Tibial nerve (tissue), 4 donors: ENCODE data around the gene PTGDR2. TPM values are rescaled to one million over a fixed set of nuclear protein-coding genes. Genes with fewer than 3 reads are reported as not detected.

Experiments
- DNase-seq, 2 donors: peaks; one replicate each; pipeline ENCODE4 v3.0.0-alpha.2; 2019; ENCODE audit warnings: low spot score in 2 of 2
- H3K27ac ChIP-seq, 4 donors: fragments of 200-600 bp; sonication (generic) in 3 of 4; one replicate each; pipeline ENCODE4 v1.5.1; 2017 to 2019; ENCODE audit warnings: mild to moderate bottlenecking in 1 of 4
- H3K27me3 ChIP-seq, 2 donors: fragments of 200-600 bp; sonication (generic) in 1 of 2; one replicate each; pipeline versions ENCODE4 v1.5.1 to v1.6.0; 2017 to 2019
- H3K36me3 ChIP-seq, 3 donors: fragments of 200-600 bp; sonication (generic); one replicate each; pipeline ENCODE4 v1.5.1; 2018 to 2019
- H3K4me1 ChIP-seq, 4 donors: fragments of 200-600 bp; sonication (generic) in 3 of 4; one replicate each; pipeline ENCODE4 v1.5.1; 2017 to 2019
- H3K4me3 ChIP-seq, 4 donors: fragments of 200-600 bp; sonication (generic) in 3 of 4; one replicate each; pipeline ENCODE4 v1.5.1; 2017 to 2019; ENCODE audit warnings: mild to moderate bottlenecking in 1 of 4, moderate library complexity in 1 of 4
- H3K9me3 ChIP-seq, 4 donors: fragments of 200-600 bp; sonication (generic) in 3 of 4; one replicate each; pipeline ENCODE4 v1.5.1; 2017 to 2019
- EP300 ChIP-seq, 2 donors: sonication (generic); formaldehyde crosslinking; IDR thresholded peaks; one replicate each; pipeline ENCODE4 v1.6.1; 2017; ENCODE audit warnings: antibody characterized with exemption in 2 of 2, mild to moderate bottlenecking in 1 of 2
- POLR2A ChIP-seq, 2 donors: fragments of 450-650 bp; IDR thresholded peaks; one replicate each; pipeline ENCODE4 v1.6.1; 2017; ENCODE audit warnings: antibody characterized with exemption in 2 of 2, mild to moderate bottlenecking in 2 of 2, moderate library complexity in 2 of 2
- WGBS, 2 donors: methylation state at CpG; one replicate each; pipeline ENCODE4 v1.1.5; 2018; 5-methylcytosine and 5-hydroxymethylcytosine counted together
- total RNA-seq, 4 donors: library from RNA; depleted of rRNA; stranded (reverse); fragments of >200 nt; gene quantifications; one replicate each; pipeline ENCODE4 v1.1.0, GENCODE V29; 2016
- TF ChIP-seq, protein P1 (sequence below), 5 experiments: fragments of 200-600 bp in 3 of 5; fragments of 450-650 bp in 2 of 5; sonication (generic) in 3 of 5; IDR thresholded peaks; one replicate each; pipeline ENCODE4 v1.5.1; 2016 to 2019; ENCODE audit warnings: antibody characterized with exemption in 5 of 5, mild to moderate bottlenecking in 3 of 5, moderate library complexity in 2 of 5

PTGDR2 gene
- total RNA-seq, 4 donors from 2014 or later: 0.20 to 2.4 (median 0.46) TPM

DNA sequence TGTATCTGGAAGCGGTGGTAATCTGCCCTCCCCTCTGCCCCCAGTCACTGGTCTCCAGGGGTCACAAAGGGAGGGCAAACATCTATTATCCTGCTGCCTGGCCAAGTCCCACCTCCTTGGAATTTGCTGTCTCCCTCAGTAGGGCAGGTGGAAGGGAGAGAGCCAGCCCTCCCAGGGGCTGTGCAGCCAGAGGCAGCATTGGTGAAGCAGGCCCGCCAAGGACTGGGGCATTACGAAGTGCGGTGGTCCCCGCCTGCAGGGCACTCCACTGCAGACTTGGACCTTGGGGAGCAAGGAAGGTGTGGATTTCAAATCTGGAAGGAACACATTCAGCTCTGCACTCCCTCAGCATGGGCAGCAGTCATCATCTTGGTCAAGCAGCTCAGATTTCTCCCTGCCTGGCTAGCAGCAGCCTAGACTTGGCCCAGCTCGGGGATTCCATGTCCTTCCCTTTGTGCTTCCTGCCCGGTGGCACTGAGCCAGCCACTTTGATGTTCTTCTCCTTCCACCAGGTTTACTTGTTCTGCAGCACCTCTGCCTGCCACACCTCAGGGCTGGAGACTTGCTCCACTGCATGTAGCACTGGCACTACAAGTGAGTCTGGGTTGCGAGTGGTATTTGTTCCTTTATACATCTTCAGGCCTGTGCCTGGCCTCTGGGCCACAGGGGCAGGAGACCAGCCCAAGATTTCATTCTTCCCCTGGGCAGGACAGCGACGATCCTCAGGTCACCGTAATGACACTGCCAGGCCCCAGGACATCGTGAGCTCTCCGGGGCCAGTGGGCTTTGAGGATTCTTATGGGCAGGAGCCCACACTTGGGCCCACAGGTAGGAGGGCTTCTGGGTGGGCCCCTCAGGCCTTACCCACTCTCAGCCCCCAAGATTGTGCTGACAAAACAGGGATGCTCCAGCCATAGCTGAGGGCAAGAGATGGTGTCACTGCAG is 18.9 kb upstream of the PTGDR2 start:
- WGBS, 2 donors: 78 to 81% methylated on average over 12 to 13 of the region's 13 CpGs
- TF ChIP-seq EP300 (IDR thresholded peaks at IDR 0.05): no peak
- TF ChIP-seq, protein P1, sequence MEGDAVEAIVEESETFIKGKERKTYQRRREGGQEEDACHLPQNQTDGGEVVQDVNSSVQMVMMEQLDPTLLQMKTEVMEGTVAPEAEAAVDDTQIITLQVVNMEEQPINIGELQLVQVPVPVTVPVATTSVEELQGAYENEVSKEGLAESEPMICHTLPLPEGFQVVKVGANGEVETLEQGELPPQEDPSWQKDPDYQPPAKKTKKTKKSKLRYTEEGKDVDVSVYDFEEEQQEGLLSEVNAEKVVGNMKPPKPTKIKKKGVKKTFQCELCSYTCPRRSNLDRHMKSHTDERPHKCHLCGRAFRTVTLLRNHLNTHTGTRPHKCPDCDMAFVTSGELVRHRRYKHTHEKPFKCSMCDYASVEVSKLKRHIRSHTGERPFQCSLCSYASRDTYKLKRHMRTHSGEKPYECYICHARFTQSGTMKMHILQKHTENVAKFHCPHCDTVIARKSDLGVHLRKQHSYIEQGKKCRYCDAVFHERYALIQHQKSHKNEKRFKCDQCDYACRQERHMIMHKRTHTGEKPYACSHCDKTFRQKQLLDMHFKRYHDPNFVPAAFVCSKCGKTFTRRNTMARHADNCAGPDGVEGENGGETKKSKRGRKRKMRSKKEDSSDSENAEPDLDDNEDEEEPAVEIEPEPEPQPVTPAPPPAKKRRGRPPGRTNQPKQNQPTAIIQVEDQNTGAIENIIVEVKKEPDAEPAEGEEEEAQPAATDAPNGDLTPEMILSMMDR (IDR thresholded peaks at IDR 0.05): no peak
- TF ChIP-seq POLR2A (IDR thresholded peaks at IDR 0.05): no peak
- no peak overlapping the region for H3K27ac ChIP-seq
- peaks cover 0 to 39% (median 0%) of the 10 kb centered on the region in 3 donors for H3K36me3 ChIP-seq
- DNase-seq: no peak
- peaks cover 0 to 49% (median 0%) of the 10 kb centered on the region in 4 donors for H3K4me1 ChIP-seq
- no peaks in the 10 kb centered on the region for H3K9me3 ChIP-seq
- H3K4me3 ChIP-seq: no peak overlapping the region
- H3K27me3 ChIP-seq: no peaks in the 10 kb centered on the region

DNA sequence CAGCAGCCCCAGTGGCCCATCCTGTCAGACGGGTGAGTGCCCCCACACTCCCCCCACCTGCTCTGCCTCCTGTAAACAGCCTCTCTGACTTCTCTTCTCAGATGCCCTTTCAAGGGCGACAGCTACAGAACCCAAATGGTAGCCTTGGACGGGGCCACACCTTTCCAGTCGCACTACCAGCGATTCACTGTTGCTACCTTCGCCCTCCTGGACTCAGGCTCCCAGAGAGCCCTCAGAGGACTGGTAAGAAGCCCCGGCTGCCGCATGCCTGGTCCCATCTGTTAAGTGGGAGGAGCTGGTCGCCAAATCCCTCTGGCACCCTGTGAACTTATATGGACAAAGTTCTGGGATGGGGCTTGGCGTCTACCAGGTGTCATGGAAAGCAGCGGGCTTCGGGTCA is 17.8 kb upstream of the PTGDR2 start:
- Histone ChIP-seq H3K36me3 (peaks cover 0 to 34% (median 0%) of the 10 kb centered on the region in 3 donors), H3K27ac (no peak overlapping the region), H3K4me1 (peaks cover 0 to 42% (median 0%) of the 10 kb centered on the region in 4 donors), H3K9me3 (no peaks in the 10 kb centered on the region), H3K4me3 (no peak overlapping the region), H3K27me3 (no peaks in the 10 kb centered on the region)
- WGBS, 2 donors: 88% methylated on average over 12 of the region's 12 CpGs
- TF ChIP-seq, protein P1 (IDR thresholded peaks at IDR 0.05): no peak
- TF ChIP-seq POLR2A (IDR thresholded peaks at IDR 0.05) (no peak), EP300 (IDR thresholded peaks at IDR 0.05) (no peak)
- DNase-seq: no peak

DNA sequence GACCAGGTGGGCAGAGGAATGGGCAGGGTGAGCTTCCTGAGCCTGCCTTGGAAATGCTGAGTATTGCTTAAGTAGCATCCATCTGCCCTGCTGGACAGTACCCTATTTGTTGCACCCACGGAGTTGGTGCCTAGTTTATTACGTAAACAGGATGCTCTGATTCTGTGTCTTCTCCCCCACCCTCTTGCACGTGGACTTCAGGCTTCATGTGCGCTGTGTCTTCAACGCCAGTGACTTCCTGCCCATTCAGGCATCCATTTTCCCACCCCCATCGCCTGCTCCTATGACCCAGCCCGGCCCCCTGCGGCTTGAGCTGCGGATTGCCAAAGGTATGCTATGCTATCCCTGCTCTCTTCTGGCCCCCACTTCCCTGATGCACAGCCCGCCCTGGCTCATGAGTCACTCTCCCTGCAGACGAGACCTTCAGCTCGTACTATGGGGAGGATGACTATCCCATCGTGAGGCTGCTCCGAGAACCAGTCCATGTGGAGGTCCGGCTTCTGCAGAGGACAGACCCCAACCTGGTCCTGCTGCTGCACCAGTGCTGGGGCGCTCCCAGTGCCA is 17.3 kb upstream of the PTGDR2 start:
- TF ChIP-seq, protein P1 (IDR thresholded peaks at IDR 0.05): no peak
- no peak for TF ChIP-seq EP300 (IDR thresholded peaks at IDR 0.05)
- TF ChIP-seq POLR2A (IDR thresholded peaks at IDR 0.05): no peak
- no peak for DNase-seq
- H3K4me3 ChIP-seq: no peak overlapping the region
- no peaks in the 10 kb centered on the region for H3K9me3 ChIP-seq
- peaks cover 0 to 38% (median 0%) of the 10 kb centered on the region in 4 donors for H3K4me1 ChIP-seq
- 52 to 55% methylated on average over 11 to 16 of the region's 16 CpGs for WGBS, 2 donors
- no peaks in the 10 kb centered on the region for H3K27me3 ChIP-seq
- no peak overlapping the region for H3K27ac ChIP-seq
- H3K36me3 ChIP-seq: peaks cover 0 to 29% (median 0%) of the 10 kb centered on the region in 3 donors

DNA sequence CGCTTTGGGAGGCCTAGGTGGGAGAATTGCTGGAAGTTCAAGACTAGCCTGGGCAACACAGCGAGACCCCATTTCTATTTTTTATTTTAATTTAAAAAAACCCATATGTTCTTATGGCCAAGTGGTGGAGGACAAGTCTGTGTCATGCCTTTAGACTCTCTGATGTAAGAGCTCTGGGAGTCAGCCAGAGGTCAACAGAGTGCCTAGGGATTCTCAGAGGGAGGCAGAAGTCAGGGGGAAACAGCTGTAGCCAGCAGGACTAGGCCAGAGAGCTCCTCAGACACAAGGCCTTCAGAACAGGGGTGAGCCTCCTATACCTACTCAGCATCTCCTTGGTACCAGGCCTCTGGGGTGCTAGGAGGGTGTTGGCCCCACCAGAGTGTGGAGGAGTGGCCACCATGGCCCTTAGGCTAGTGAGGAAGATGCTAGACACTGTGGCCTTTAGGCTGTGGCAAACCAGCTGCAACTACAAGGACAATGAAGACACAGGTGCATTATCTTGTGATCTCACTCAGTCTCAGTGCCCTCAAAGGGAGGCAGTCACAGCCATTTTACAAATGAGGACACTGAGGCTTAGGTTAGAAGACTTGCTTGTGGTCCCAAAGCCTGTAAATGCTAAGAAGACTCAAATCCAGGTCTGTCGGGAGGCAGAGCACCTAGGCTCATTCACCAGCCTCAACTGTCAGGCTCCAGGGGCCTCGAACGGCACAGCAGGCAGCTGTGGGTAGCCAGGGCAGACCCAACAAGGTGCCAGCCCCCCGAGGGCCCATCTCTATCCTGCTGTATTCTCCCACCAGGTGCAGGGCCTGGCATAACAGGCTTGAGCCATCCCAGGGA is 16.6 kb upstream of the PTGDR2 start:
- DNase-seq: peak; percentile 39 to 80
- WGBS, 2 donors: 87 to 97% methylated on average over 5 to 6 of the region's 6 CpGs

More for the DNA sequence above, 16.6 kb upstream of the PTGDR2 start:
- peak overlapping the region in 1 of 4 donors; percentile 28 for H3K27ac ChIP-seq
- H3K9me3 ChIP-seq: no peaks in the 10 kb centered on the region
- H3K27me3 ChIP-seq: no peaks in the 10 kb centered on the region
- H3K4me1 ChIP-seq: peaks cover 0 to 31% (median 0%) of the 10 kb centered on the region in 4 donors
- peaks cover 0 to 28% (median 0%) of the 10 kb centered on the region in 3 donors for H3K36me3 ChIP-seq
- peak in 1 of 2 donors; percentile 51 for TF ChIP-seq EP300 (IDR thresholded peaks at IDR 0.05)
- TF ChIP-seq, protein P1 (IDR thresholded peaks at IDR 0.05): no peak
- no peak overlapping the region for H3K4me3 ChIP-seq
